Measurements from ENCODE around the gene B3GNT7. TPM values are rescaled to one million over a fixed set of nuclear protein-coding genes. Genes with fewer than 3 reads are reported as not detected.

Gene B3GNT7
- total RNA-seq, 3 donors from 2014 or later = 0.24 to 0.46 (median 0.40) TPM

- peaks cover 3% of the 10 kb centered on the region for H3K27me3 Mint-ChIP-seq (ENCODE audit: low read depth)
- no peak overlapping the region for H3K4me3 Mint-ChIP-seq
- H3K9me3 Mint-ChIP-seq = no peaks in the 10 kb centered on the region
- peaks cover 9% of the 10 kb centered on the region for H3K4me1 Mint-ChIP-seq (ENCODE audit: low read depth)
- H3K36me3 Mint-ChIP-seq (ENCODE audit: insufficient read depth) = no peaks in the 10 kb centered on the region
- ATAC-seq (no peak), DNase-seq (no peak)
Observed at GRCh38 chr2:231360401-231360800, 35.1 kb upstream of the B3GNT7 start.

- no peaks in the 10 kb centered on the region for H3K36me3 Mint-ChIP-seq (ENCODE audit: insufficient read depth)
- H3K27me3 Mint-ChIP-seq (ENCODE audit: low read depth) = peaks cover 3% of the 10 kb centered on the region
- H3K9me3 Mint-ChIP-seq = no peaks in the 10 kb centered on the region
- H3K4me3 Mint-ChIP-seq = no peak overlapping the region
- peaks cover 9% of the 10 kb centered on the region for H3K4me1 Mint-ChIP-seq (ENCODE audit: low read depth)
- ATAC-seq (no peak), DNase-seq (no peak)
Observed at GRCh38 chr2:231360881-231361371, 34.6 kb upstream of the B3GNT7 start.

GRCh38 chr2:231361701-231362554, 33.6 kb upstream of the B3GNT7 start:
- ATAC-seq (peak; percentile 55 to 66), DNase-seq (no peak)
- peaks cover 9% of the 10 kb centered on the region for H3K4me1 Mint-ChIP-seq (ENCODE audit: low read depth)
- H3K4me3 Mint-ChIP-seq = no peak overlapping the region
- H3K27me3 Mint-ChIP-seq (ENCODE audit: low read depth) = peaks cover 3% of the 10 kb centered on the region
- no peaks in the 10 kb centered on the region for H3K9me3 Mint-ChIP-seq
- no peaks in the 10 kb centered on the region for H3K36me3 Mint-ChIP-seq (ENCODE audit: insufficient read depth)

- H3K4me3 Mint-ChIP-seq = no peak overlapping the region
- ATAC-seq = no peak
- H3K36me3 Mint-ChIP-seq (ENCODE audit: insufficient read depth) = no peaks in the 10 kb centered on the region
- H3K27me3 Mint-ChIP-seq (ENCODE audit: low read depth) = peaks cover 3% of the 10 kb centered on the region
- no peaks in the 10 kb centered on the region for H3K9me3 Mint-ChIP-seq
- H3K4me1 Mint-ChIP-seq (ENCODE audit: low read depth) = peaks cover 9% of the 10 kb centered on the region
- DNase-seq = no peak
Observed at GRCh38 chr2:231362555-231363184, 32.8 kb upstream of the B3GNT7 start.

GRCh38 chr2:231364061-231364460, 31.4 kb upstream of the B3GNT7 start:
- DNase-seq (no peak), ATAC-seq (no peak)
- no peak overlapping the region for H3K4me3 Mint-ChIP-seq
- peaks cover 3% of the 10 kb centered on the region for H3K27me3 Mint-ChIP-seq (ENCODE audit: low read depth)
- no peaks in the 10 kb centered on the region for H3K9me3 Mint-ChIP-seq
- peaks cover 9% of the 10 kb centered on the region for H3K4me1 Mint-ChIP-seq (ENCODE audit: low read depth)
- no peaks in the 10 kb centered on the region for H3K36me3 Mint-ChIP-seq (ENCODE audit: insufficient read depth)

- Mint-ChIP-seq H3K4me1 (ENCODE audit: low read depth) (peaks cover 9% of the 10 kb centered on the region), H3K27me3 (ENCODE audit: low read depth) (peaks cover 3% of the 10 kb centered on the region), H3K36me3 (ENCODE audit: insufficient read depth) (no peaks in the 10 kb centered on the region), H3K4me3 (no peak overlapping the region), H3K9me3 (no peaks in the 10 kb centered on the region)
- ATAC-seq (no peak), DNase-seq (no peak)
Observed at GRCh38 chr2:231364961-231365810, 30.3 kb upstream of the B3GNT7 start.

GRCh38 chr2:231367178-231367577, 28.3 kb upstream of the B3GNT7 start:
- no peak overlapping the region for H3K4me3 Mint-ChIP-seq
- DNase-seq (no peak), ATAC-seq (no peak)
- H3K9me3 Mint-ChIP-seq = no peaks in the 10 kb centered on the region
- H3K27me3 Mint-ChIP-seq (ENCODE audit: low read depth) = no peaks in the 10 kb centered on the region
- peaks cover 8% of the 10 kb centered on the region for H3K4me1 Mint-ChIP-seq (ENCODE audit: low read depth)
- no peaks in the 10 kb centered on the region for H3K36me3 Mint-ChIP-seq (ENCODE audit: insufficient read depth)

- ATAC-seq (no peak), DNase-seq (no peak)
- Mint-ChIP-seq H3K4me1 (ENCODE audit: low read depth) (no peaks in the 10 kb centered on the region), H3K27me3 (ENCODE audit: low read depth) (no peaks in the 10 kb centered on the region), H3K9me3 (no peaks in the 10 kb centered on the region), H3K36me3 (ENCODE audit: insufficient read depth) (no peaks in the 10 kb centered on the region), H3K4me3 (no peak overlapping the region)
Observed at GRCh38 chr2:231369580-231370428, 25.7 kb upstream of the B3GNT7 start.

- no peak for ATAC-seq
- no peaks in the 10 kb centered on the region for H3K27me3 Mint-ChIP-seq (ENCODE audit: low read depth)
Observed at GRCh38 chr2:231370429-231370748, 25.1 kb upstream of the B3GNT7 start.

GRCh38 chr2:231370749-231371429, 24.6 kb upstream of the B3GNT7 start:
- H3K9me3 Mint-ChIP-seq = no peaks in the 10 kb centered on the region
- no peaks in the 10 kb centered on the region for H3K27me3 Mint-ChIP-seq (ENCODE audit: low read depth)
- DNase-seq (no peak), ATAC-seq (no peak)
- H3K4me3 Mint-ChIP-seq = no peak overlapping the region
- no peaks in the 10 kb centered on the region for H3K4me1 Mint-ChIP-seq (ENCODE audit: low read depth)
- no peaks in the 10 kb centered on the region for H3K36me3 Mint-ChIP-seq (ENCODE audit: insufficient read depth)

More at GRCh38 chr2:231370429-231370748, 25.1 kb upstream of the B3GNT7 start:
- DNase-seq = no peak
- H3K36me3 Mint-ChIP-seq (ENCODE audit: insufficient read depth) = no peaks in the 10 kb centered on the region
- no peaks in the 10 kb centered on the region for H3K9me3 Mint-ChIP-seq
- H3K4me3 Mint-ChIP-seq = no peak overlapping the region
- no peaks in the 10 kb centered on the region for H3K4me1 Mint-ChIP-seq (ENCODE audit: low read depth)

- ATAC-seq (no peak), DNase-seq (no peak)
- no peaks in the 10 kb centered on the region for H3K36me3 Mint-ChIP-seq (ENCODE audit: insufficient read depth)
- H3K4me1 Mint-ChIP-seq (ENCODE audit: low read depth) = no peaks in the 10 kb centered on the region
- no peaks in the 10 kb centered on the region for H3K9me3 Mint-ChIP-seq
- H3K4me3 Mint-ChIP-seq = no peak overlapping the region
- no peaks in the 10 kb centered on the region for H3K27me3 Mint-ChIP-seq (ENCODE audit: low read depth)
Observed at GRCh38 chr2:231371430-231372054, 24.0 kb upstream of the B3GNT7 start.

GRCh38 chr2:231372326-231372725, 23.2 kb upstream of the B3GNT7 start:
- no peak for DNase-seq
- peaks cover 3% of the 10 kb centered on the region for H3K27me3 Mint-ChIP-seq (ENCODE audit: low read depth)
- H3K36me3 Mint-ChIP-seq (ENCODE audit: insufficient read depth) = no peaks in the 10 kb centered on the region
- H3K9me3 Mint-ChIP-seq = no peaks in the 10 kb centered on the region
- H3K4me3 Mint-ChIP-seq = no peak overlapping the region
- H3K4me1 Mint-ChIP-seq (ENCODE audit: low read depth) = no peaks in the 10 kb centered on the region
- ATAC-seq = no peak

- DNase-seq (no peak), ATAC-seq (no peak)
- Mint-ChIP-seq H3K4me1 (ENCODE audit: low read depth) (no peaks in the 10 kb centered on the region), H3K9me3 (no peaks in the 10 kb centered on the region), H3K4me3 (no peak overlapping the region), H3K27me3 (ENCODE audit: low read depth) (peaks cover 3% of the 10 kb centered on the region), H3K36me3 (ENCODE audit: insufficient read depth) (no peaks in the 10 kb centered on the region)
Observed at GRCh38 chr2:231373184-231373583, 22.3 kb upstream of the B3GNT7 start.

Data from activated T-cell treated with anti-CD3 and anti-CD28 coated beads, Interleukin-2, amount 50 U/mL, for 4 hours (primary cell).